ENCODE data around the gene IRS2. TPM values are rescaled to one million over a fixed set of nuclear protein-coding genes. Genes with fewer than 3 reads are reported as not detected.

The IRS2 gene
- total RNA-seq, 1 experiment from 2014 or later: 9.2 TPM

GRCh38 chr13:109706015-109706715, 80.2 kb downstream of the IRS2 start:
- Histone ChIP-seq H3K9me2 (ENCODE audit: insufficient read depth) (no peaks in the 10 kb centered on the region), H4K20me1 (ENCODE audit: insufficient read depth) (no peaks in the 10 kb centered on the region), H3K36me3 (ENCODE audit: control insufficient read depth in 1 of 2, insufficient read depth in 2 of 2, low read length in 2 of 2) (no peaks in the 10 kb centered on the region), H3K79me2 (ENCODE audit: insufficient read depth, low read length) (no peaks in the 10 kb centered on the region), H3K27me3 (ENCODE audit: insufficient read depth, low read length) (no peaks in the 10 kb centered on the region), H3K4me3 (replicated peaks in 1 of 2; ENCODE audit: low read depth in 1 of 2, low read length in 2 of 2) (no peak overlapping the region), H2AFZ (ENCODE audit: low read depth, low read length, poor library complexity, severe bottlenecking) (no peak overlapping the region), H3K4me2 (ENCODE audit: low read length) (no peak overlapping the region), H3K9ac (ENCODE audit: low read length) (no peak overlapping the region), H3K9me3 (ENCODE audit: control insufficient read depth in 1 of 2, insufficient read depth in 1 of 2, low read depth in 1 of 2, low read length in 2 of 2) (no peaks in the 10 kb centered on the region), H3K4me1 (ENCODE audit: control insufficient read depth in 1 of 2, insufficient read depth in 2 of 2, low read length in 2 of 2) (no peaks in the 10 kb centered on the region), H3K27ac (ENCODE audit: low read depth, low read length) (no peak overlapping the region)
- POLR2A ChIA-PET: no interaction called here
- CTCF ChIA-PET: no interaction called here
- no peak for ATAC-seq
- DNase-seq (ENCODE audit: low read depth, low spot score): no peak
- RAD21 ChIA-PET (ENCODE audit: low non-redundant PET in 1 of 2, low total read pairs in 2 of 2, uncharacterized antibody in 2 of 2, unreplicated experiment in 2 of 2): no interaction called here
- intact Hi-C loops (cut with micrococcal nuclease): no loop called here
- TF ChIP-seq FOSL1 (IDR thresholded peaks at IDR 0.05; ENCODE audit: low read depth) (no peak), SP1 (IDR thresholded peaks at IDR 0.05; ENCODE audit: low read depth) (no peak), TCF7L2 (IDR thresholded peaks at IDR 0.05; ENCODE audit: borderline replicate concordance, extremely low read depth, insufficient read depth, insufficient read length) (no peak), JUND (IDR thresholded peaks at IDR 0.05) (no peak), EGR1 (IDR thresholded peaks at IDR 0.05; ENCODE audit: low read depth) (no peak), CTCF (IDR thresholded peaks at IDR 0.05 in 2 of 3, conservative IDR thresholded peaks at IDR 0.05 in 1 of 3; ENCODE audit: borderline replicate concordance in 1 of 3, insufficient read depth in 1 of 3, low read depth in 2 of 3, low read length in 2 of 3) (no peak), RAD21 (IDR thresholded peaks at IDR 0.05; ENCODE audit: low read depth) (no peak), YY1 (IDR thresholded peaks at IDR 0.05; ENCODE audit: extremely low read depth, insufficient replicate concordance, low read depth, low read length) (no peak), POLR2A (IDR thresholded peaks at IDR 0.05; ENCODE audit: borderline replicate concordance, extremely low read depth, insufficient read depth, insufficient read length) (no peak), EZH2 (IDR thresholded peaks at IDR 0.05) (no peak), ZNF274 (IDR thresholded peaks at IDR 0.05; ENCODE audit: low read depth, low read length) (no peak), ZFX (IDR thresholded peaks at IDR 0.05) (no peak), MAX (IDR thresholded peaks at IDR 0.05) (no peak), ELF1 (IDR thresholded peaks at IDR 0.05; ENCODE audit: borderline replicate concordance, low read depth) (no peak)
- TF ChIP-seq, protein P1, sequence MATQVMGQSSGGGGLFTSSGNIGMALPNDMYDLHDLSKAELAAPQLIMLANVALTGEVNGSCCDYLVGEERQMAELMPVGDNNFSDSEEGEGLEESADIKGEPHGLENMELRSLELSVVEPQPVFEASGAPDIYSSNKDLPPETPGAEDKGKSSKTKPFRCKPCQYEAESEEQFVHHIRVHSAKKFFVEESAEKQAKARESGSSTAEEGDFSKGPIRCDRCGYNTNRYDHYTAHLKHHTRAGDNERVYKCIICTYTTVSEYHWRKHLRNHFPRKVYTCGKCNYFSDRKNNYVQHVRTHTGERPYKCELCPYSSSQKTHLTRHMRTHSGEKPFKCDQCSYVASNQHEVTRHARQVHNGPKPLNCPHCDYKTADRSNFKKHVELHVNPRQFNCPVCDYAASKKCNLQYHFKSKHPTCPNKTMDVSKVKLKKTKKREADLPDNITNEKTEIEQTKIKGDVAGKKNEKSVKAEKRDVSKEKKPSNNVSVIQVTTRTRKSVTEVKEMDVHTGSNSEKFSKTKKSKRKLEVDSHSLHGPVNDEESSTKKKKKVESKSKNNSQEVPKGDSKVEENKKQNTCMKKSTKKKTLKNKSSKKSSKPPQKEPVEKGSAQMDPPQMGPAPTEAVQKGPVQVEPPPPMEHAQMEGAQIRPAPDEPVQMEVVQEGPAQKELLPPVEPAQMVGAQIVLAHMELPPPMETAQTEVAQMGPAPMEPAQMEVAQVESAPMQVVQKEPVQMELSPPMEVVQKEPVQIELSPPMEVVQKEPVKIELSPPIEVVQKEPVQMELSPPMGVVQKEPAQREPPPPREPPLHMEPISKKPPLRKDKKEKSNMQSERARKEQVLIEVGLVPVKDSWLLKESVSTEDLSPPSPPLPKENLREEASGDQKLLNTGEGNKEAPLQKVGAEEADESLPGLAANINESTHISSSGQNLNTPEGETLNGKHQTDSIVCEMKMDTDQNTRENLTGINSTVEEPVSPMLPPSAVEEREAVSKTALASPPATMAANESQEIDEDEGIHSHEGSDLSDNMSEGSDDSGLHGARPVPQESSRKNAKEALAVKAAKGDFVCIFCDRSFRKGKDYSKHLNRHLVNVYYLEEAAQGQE (IDR thresholded peaks at IDR 0.05; ENCODE audit: low read depth): no peak
- BruUV-seq (replicated peaks): no TSS peak
